GOT3 (cell line): Measurements from ENCODE around the gene FAM72B.
"Not testable (repeated sequence)": the region's sequence is repeated elsewhere in the genome, so short reads cannot be mapped to it uniquely, and the experiment has no call there.

Experiments
- DNase-seq: peaks from one replicate; lab custom pipeline; 2025; ENCODE audit warnings: mixed read lengths; lab: John Stamatoyannopoulos, UW

The FAM72B gene

GRCh38 chr1:121152788-121153187, 31.4 kb downstream of the FAM72B start:
- DNase-seq, result not testable (repeated sequence)

GRCh38 chr1:121151294-121151693, 32.8 kb downstream of the FAM72B start:
- not testable (repeated sequence) for DNase-seq

- not testable (repeated sequence) for DNase-seq
Observed at GRCh38 chr1:121148489-121149190, 35.5 kb downstream of the FAM72B start.

GRCh38 chr1:121140393-121140792, 43.7 kb downstream of the FAM72B start:
- not testable (repeated sequence) for DNase-seq

GRCh38 chr1:121131494-121131893, 52.6 kb downstream of the FAM72B start:
- DNase-seq, result not testable (repeated sequence)

- not testable (repeated sequence) for DNase-seq
Observed at GRCh38 chr1:121118480-121118824, 65.7 kb downstream of the FAM72B start.
